K562 (cell line): ENCODE results near the gene NRSN2. TPM values are rescaled to one million over a fixed set of nuclear protein-coding genes. Genes with fewer than 3 reads are reported as not detected.

Experiments used
- HDGF ChIP-seq: fragments of 450-650 bp; IDR thresholded peaks from 2 replicates; pipeline ENCODE4 v1.6.1; 2016
- MGA ChIP-seq: fragments of 450-650 bp; IDR thresholded peaks from 2 replicates; pipeline ENCODE4 v1.6.1; 2016; ENCODE audit warnings: mild to moderate bottlenecking, moderate library complexity
- PHB ChIP-seq: fragments of 250-450 bp; sonication (Bioruptor Pico); IDR thresholded peaks from 2 replicates; pipeline ENCODE4 v1.5.0; 2021
- RUNX1 ChIP-seq: sonication (generic); IDR thresholded peaks from 2 replicates; pipeline ENCODE4 v1.6.1; 2016; ENCODE audit warnings: antibody characterized with exemption, low read depth
- TGIF2 ChIP-seq: sonication (generic); formaldehyde crosslinking; IDR thresholded peaks from 2 replicates; pipeline ENCODE4 v1.8.1; 2022; ENCODE audit warnings: mild to moderate bottlenecking, missing genetic modification reagents, moderate library complexity
- UBTF ChIP-seq, 2 experiments: IDR thresholded peaks; 2 replicates each; pipeline ENCODE4 v1.6.1; 2012; ENCODE audit warnings: improper control_type of control experiment in 2 of 2, low read depth in 2 of 2, low read length in 2 of 2, borderline replicate concordance in 1 of 2
- ZBTB2 ChIP-seq: fragments of 450-650 bp; IDR thresholded peaks from 2 replicates; pipeline ENCODE4 v1.6.1; 2016; ENCODE audit warnings: antibody characterized with exemption
- ZNF232 ChIP-seq: sonication (generic); formaldehyde crosslinking; IDR thresholded peaks from 2 replicates; pipeline ENCODE4 v1.8.0; 2022; ENCODE audit warnings: mild to moderate bottlenecking, missing genetic modification reagents
- polyA plus RNA-seq, 8 experiments: library from polyadenylated mRNA; depleted of rRNA in 4 of 8; stranded (reverse) in 5 of 8; unstranded in 3 of 8; fragments of >200 nt; fragmentation: Nextera tagmentation in 2 of 8; fragmentation: Illumina TruSeq in 1 of 8; extraction: Ambion mirVana in 2 of 8; extraction: Trizol in 1 of 8; gene quantifications; 2 replicates each; pipeline versions ENCODE4 v1.2.1 to v1.2.3, GENCODE V29; 2011 to 2014; ENCODE audit warnings: inconsistent platforms in 1 of 8, missing spikeins in 1 of 8
- total RNA-seq, 7 experiments: library from RNA; depleted of rRNA in 6 of 7; stranded (reverse); fragments of >200 nt in 6 of 7; fragmentation: Illumina TruSeq in 2 of 7; extraction: Trizol in 2 of 7; gene quantifications; 2 replicates each; pipeline versions ENCODE4 v1.2.1 to v1.2.3, GENCODE V29; 2011 to 2021; ENCODE audit warnings: low replicate concordance in 1 of 7
- TF ChIP-seq, protein P1 (sequence below): fragments of 250-450 bp; sonication (Bioruptor Pico); IDR thresholded peaks from 2 replicates; pipeline ENCODE4 v1.5.0; 2020; ENCODE audit warnings: mild to moderate bottlenecking, borderline replicate concordance

The NRSN2 gene
- total and polyA plus RNA-seq, 9 of the 15 experiments (the other 6 are each of a cell fraction or from before 2014, with no cell fraction given): 7.5 to 29.7 (median 11.1) TPM

DNA sequence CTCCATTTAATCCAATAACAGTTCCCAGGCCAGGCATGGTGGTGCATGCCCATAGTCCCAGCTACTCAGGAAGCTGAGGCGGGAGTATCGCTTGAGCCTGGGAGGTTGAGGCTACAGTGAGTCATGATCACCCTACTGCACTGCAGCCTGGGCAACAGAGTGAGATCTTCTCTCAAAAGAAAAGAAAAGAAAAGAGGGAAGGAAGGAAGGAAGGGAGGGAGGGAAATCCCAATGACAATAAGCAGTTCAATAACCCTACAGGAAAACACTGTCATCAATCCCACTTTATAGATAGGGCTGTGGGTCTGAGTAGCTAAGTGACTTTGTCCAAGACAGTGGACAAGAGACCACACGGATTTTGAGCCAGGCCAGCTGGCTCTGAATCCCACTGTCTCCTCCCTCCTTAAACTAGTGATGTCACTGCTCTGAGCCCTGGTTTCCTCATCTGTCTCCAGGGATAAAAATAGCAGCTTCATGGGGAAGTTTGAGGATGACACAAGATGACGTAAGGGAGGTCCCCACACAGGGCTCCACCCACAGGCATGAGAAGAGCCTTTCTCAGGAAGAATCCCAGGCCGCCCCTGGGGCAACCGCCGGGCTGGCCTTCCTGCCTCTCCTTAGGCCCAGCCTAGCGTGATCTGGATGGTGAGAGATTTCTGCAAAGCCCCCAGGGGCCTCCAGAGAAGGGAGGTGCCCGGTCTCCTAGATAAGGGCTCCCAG lies 26.4 kb downstream of the NRSN2 start (continued):
- TF ChIP-seq MGA (peak; percentile 65), PHB (no peak), TGIF2 (CRISPR knock-in tag) (no peak), ZNF232 (CRISPR knock-in tag) (no peak), RUNX1 (no peak), ZBTB2 (no peak), UBTF (IDR thresholded peaks at IDR 0.05; ENCODE audit: borderline replicate concordance in 1 of 2, low read depth in 2 of 2, low read length in 2 of 2) (peak; percentile 54 to 81; a peak in 2 of 4 replicates), HDGF (0 out of 2 replicates have a peak, but pooled peaks have one; percentile 22)
- TF ChIP-seq, protein P1, sequence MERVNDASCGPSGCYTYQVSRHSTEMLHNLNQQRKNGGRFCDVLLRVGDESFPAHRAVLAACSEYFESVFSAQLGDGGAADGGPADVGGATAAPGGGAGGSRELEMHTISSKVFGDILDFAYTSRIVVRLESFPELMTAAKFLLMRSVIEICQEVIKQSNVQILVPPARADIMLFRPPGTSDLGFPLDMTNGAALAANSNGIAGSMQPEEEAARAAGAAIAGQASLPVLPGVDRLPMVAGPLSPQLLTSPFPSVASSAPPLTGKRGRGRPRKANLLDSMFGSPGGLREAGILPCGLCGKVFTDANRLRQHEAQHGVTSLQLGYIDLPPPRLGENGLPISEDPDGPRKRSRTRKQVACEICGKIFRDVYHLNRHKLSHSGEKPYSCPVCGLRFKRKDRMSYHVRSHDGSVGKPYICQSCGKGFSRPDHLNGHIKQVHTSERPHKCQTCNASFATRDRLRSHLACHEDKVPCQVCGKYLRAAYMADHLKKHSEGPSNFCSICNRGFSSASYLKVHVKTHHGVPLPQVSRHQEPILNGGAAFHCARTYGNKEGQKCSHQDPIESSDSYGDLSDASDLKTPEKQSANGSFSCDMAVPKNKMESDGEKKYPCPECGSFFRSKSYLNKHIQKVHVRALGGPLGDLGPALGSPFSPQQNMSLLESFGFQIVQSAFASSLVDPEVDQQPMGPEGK: no peak
